GM12878 (cell line): Measurements from ENCODE around the gene APBB1IP. TPM values are rescaled to one million over a fixed set of nuclear protein-coding genes. Genes with fewer than 3 reads are reported as not detected.

Experiments used
- ATAC-seq: fragments of 200-7000 bp; cut with Tn5 transposase; 3 replicates; pipeline ENCODE4 v1.9.1; 2020; ENCODE audit warnings: mild to moderate bottlenecking, moderate library complexity
- BruUV-seq: library from RNA; stranded (reverse); fragments of 400-500 nt; replicated peaks from 2 replicates; lab custom pipeline; 2021; lab: Mats Ljungman, UMichigan
- CTCF ChIA-PET: fragments of 300-600 bp; sonication (Branson Sonifier 250); formaldehyde crosslinking; extraction: SDS; loops from one replicate; lab custom pipeline; 2021; ENCODE audit warnings: inconsistent platforms; lab: Yijun Ruan, JAX
- POLR2A ChIA-PET: fragments of 350-600 bp; formaldehyde crosslinking; extraction: SDS; loops from one replicate; lab custom pipeline; 2021; ENCODE audit warnings: inconsistent platforms; lab: Charles Lee
- RAD21 ChIA-PET: fragments of 300-600 bp; sonication (Branson Sonifier 250); formaldehyde crosslinking; loops from one replicate; lab custom pipeline; 2023; ENCODE audit warnings: antibody characterized with exemption; ENCODE audit not compliant: unreplicated experiment; lab: Charles Lee
- SMC1A ChIA-PET: fragments of 300-600 bp; sonication (Branson Sonifier 250); formaldehyde crosslinking; loops from one replicate; lab custom pipeline; 2023; ENCODE audit not compliant: unreplicated experiment, uncharacterized antibody; lab: Charles Lee
- DNase-seq: peaks from one replicate; pipeline ENCODE4 v3.0.0-alpha.2; 2011; ENCODE audit warnings: low read depth, low spot score
- FAIRE-seq: peaks from 3 replicates; lab custom pipeline; 2011; peaks lifted over from hg19 to GRCh38; lab: Jason Lieb, UNC
- H2AFZ ChIP-seq: 2 replicates; pipeline ENCODE4 v1.6.0; 2011; ENCODE audit warnings: low read depth, low read length, control low read depth; ENCODE audit not compliant: control insufficient read depth
- H3K27ac ChIP-seq: 2 replicates; pipeline ENCODE4 v1.5.1; 2011; ENCODE audit warnings: control low read depth; ENCODE audit not compliant: control insufficient read depth, insufficient read depth
- H3K27me3 ChIP-seq, 2 experiments: replicated peaks in 1 of 2; 2 replicates each; pipeline versions ENCODE4 v1.6.0 to v1.6.1; 2011; ENCODE audit warnings: low read length in 1 of 2; ENCODE audit not compliant: control insufficient read depth in 2 of 2, insufficient read depth in 2 of 2
- H3K36me3 ChIP-seq, 2 experiments: 2 replicates each; pipeline ENCODE4 v1.5.1; 2011; ENCODE audit warnings: low read length in 1 of 2; ENCODE audit not compliant: control insufficient read depth in 2 of 2, insufficient read depth in 2 of 2
- H3K4me1 ChIP-seq: 2 replicates; pipeline ENCODE4 v1.6.1; 2011; ENCODE audit warnings: mild to moderate bottlenecking, low read length, moderate library complexity, mixed read lengths; ENCODE audit not compliant: control insufficient read depth, insufficient read depth
- H3K4me2 ChIP-seq: 2 replicates; pipeline ENCODE4 v1.6.0; 2011; ENCODE audit warnings: control low read depth; ENCODE audit not compliant: control insufficient read depth, insufficient read depth
- H3K4me3 ChIP-seq: fragments of 200-600 bp; sonication (generic); 2 replicates; pipeline ENCODE4 v1.5.1; 2016
- H3K79me2 ChIP-seq: 2 replicates; pipeline ENCODE4 v1.6.0; 2011; ENCODE audit warnings: low read length; ENCODE audit not compliant: control insufficient read depth, insufficient read depth
- H3K9ac ChIP-seq: 2 replicates; pipeline ENCODE4 v1.8.0; 2011; ENCODE audit warnings: low read length, control low read depth, mixed read lengths; ENCODE audit not compliant: control insufficient read depth, insufficient read depth
- H3K9me3 ChIP-seq: replicated peaks from 3 replicates; pipeline ENCODE4 v1.5.1; 2011; ENCODE audit warnings: mild to moderate bottlenecking, low read length; ENCODE audit not compliant: control insufficient read depth, insufficient read depth
- H4K20me1 ChIP-seq: 2 replicates; pipeline ENCODE4 v1.6.0; 2011; ENCODE audit not compliant: control insufficient read depth, insufficient read depth
- CTCF ChIP-seq, 3 experiments: IDR thresholded peaks in 2 of 3; conservative IDR thresholded peaks in 1 of 3; 2 replicates each; pipeline ENCODE4 v1.5.1; 2011; ENCODE audit warnings: low read depth in 3 of 3, low read length in 3 of 3, mild to moderate bottlenecking in 3 of 3, control low read depth in 2 of 3, moderate library complexity in 2 of 3, inconsistent platforms in 1 of 3, mixed read lengths in 1 of 3; ENCODE audit not compliant: control insufficient read depth in 2 of 3, insufficient read depth in 1 of 3; ENCODE audit errors: extremely low read depth in 1 of 3
- FOXK2 ChIP-seq: fragments of 450-650 bp; IDR thresholded peaks from 2 replicates; pipeline ENCODE4 v1.6.1; 2017; ENCODE audit warnings: mild to moderate bottlenecking, moderate library complexity
- MXI1 ChIP-seq: fragments of 150-350 bp; IDR thresholded peaks from 2 replicates; pipeline ENCODE4 v1.6.1; 2011; ENCODE audit warnings: low read depth, mild to moderate bottlenecking, inconsistent platforms, low read length, improper control_type of control experiment
- NFYB ChIP-seq: IDR thresholded peaks from 2 replicates; pipeline ENCODE4 v1.6.1; 2011; ENCODE audit warnings: low read depth, mild to moderate bottlenecking, low read length, improper control_type of control experiment, moderate library complexity; ENCODE audit not compliant: insufficient read depth
- POU2F2 ChIP-seq: IDR thresholded peaks from 3 replicates; pipeline ENCODE4 v1.6.1; 2011; ENCODE audit warnings: low read depth, mild to moderate bottlenecking, low read length, borderline replicate concordance
- RAD21 ChIP-seq: IDR thresholded peaks from 2 replicates; pipeline ENCODE4 v1.6.1; 2011; ENCODE audit warnings: mild to moderate bottlenecking, low read depth, low read length, moderate library complexity; ENCODE audit not compliant: insufficient read depth
- SIN3A ChIP-seq: IDR thresholded peaks from 2 replicates; pipeline ENCODE4 v1.6.1; 2012; ENCODE audit warnings: low read depth, low read length, improper control_type of control experiment
- TCF12 ChIP-seq: IDR thresholded peaks from 2 replicates; pipeline ENCODE4 v1.6.1; 2011; ENCODE audit warnings: low read depth, mild to moderate bottlenecking, low read length
- ZNF622 ChIP-seq: fragments of 450-650 bp; IDR thresholded peaks from 2 replicates; pipeline ENCODE4 v1.6.1; 2017; ENCODE audit warnings: mild to moderate bottlenecking, inconsistent platforms
- in situ Hi-C: fragments of 300-500 bp; cut with MboI; formaldehyde crosslinking; loops from 9 replicates; pipeline ENCODE4 v1.14.3; 2018; ENCODE audit warnings: mixed read lengths
- intact Hi-C: fragments of 100-400 bp; cut with micrococcal nuclease; formaldehyde crosslinking; loops from one replicate; pipeline ENCODE4 v1.14.2; 2022; ENCODE audit not compliant: unreplicated experiment
- polyA plus RNA-seq, 11 experiments: library from polyadenylated mRNA; depleted of rRNA in 4 of 11; unstranded in 6 of 11; stranded (reverse) in 5 of 11; fragments of >200 nt; fragmentation: Nextera tagmentation in 4 of 11; fragmentation: Illumina TruSeq in 1 of 11; extraction: Ambion mirVana in 4 of 11; extraction: Trizol in 1 of 11; gene quantifications; 1 replicate in 1 of 11; 2 replicates in 10 of 11; pipeline versions ENCODE4 v1.2.1 to v1.2.3, GENCODE V29; 2011 to 2016; ENCODE audit warnings: inconsistent platforms in 2 of 11, missing spikeins in 2 of 11, low read depth in 1 of 11
- total RNA-seq, 4 experiments: library from RNA; depleted of rRNA in 3 of 4; stranded (reverse); fragments of >200 nt in 3 of 4; fragmentation: Illumina TruSeq in 1 of 4; extraction: Trizol in 1 of 4; gene quantifications; 2 replicates each; pipeline versions ENCODE4 v1.2.1 to v1.2.3, GENCODE V29; 2013 to 2021
- TF ChIP-seq, protein P1 (sequence below): fragments of 450-650 bp; formaldehyde crosslinking; IDR thresholded peaks from 2 replicates; pipeline ENCODE4 v1.5.0; 2022; ENCODE audit warnings: mild to moderate bottlenecking, missing genetic modification characterization

The APBB1IP gene
- total and polyA plus RNA-seq, 10 of the 15 experiments (the other 5 are each of a cell fraction or from before 2014, with no cell fraction given): 7.3 to 67.4 (median 19.9) TPM

- POLR2A ChIA-PET: no interaction called here
- no peak overlapping the region for H3K9ac ChIP-seq
- peaks cover 3% of the 10 kb centered on the region; the same call in 1 of the 3 replicates for H3K9me3 ChIP-seq
- SMC1A ChIA-PET: interaction anchor here (0.7 to 2.4 kb wide), 6 partner anchors 10 to 172 kb away, joined by 3 to 12 read pairs (median 4); no protein-coding TSS in a partner anchor
- ATAC-seq (no peak), DNase-seq (no peak), FAIRE-seq (no peak)
- intact Hi-C loops: no loop called here
- H3K27me3 ChIP-seq: no peaks in the 10 kb centered on the region
- no peak for TF ChIP-seq POU2F2
- TF ChIP-seq, protein P1, sequence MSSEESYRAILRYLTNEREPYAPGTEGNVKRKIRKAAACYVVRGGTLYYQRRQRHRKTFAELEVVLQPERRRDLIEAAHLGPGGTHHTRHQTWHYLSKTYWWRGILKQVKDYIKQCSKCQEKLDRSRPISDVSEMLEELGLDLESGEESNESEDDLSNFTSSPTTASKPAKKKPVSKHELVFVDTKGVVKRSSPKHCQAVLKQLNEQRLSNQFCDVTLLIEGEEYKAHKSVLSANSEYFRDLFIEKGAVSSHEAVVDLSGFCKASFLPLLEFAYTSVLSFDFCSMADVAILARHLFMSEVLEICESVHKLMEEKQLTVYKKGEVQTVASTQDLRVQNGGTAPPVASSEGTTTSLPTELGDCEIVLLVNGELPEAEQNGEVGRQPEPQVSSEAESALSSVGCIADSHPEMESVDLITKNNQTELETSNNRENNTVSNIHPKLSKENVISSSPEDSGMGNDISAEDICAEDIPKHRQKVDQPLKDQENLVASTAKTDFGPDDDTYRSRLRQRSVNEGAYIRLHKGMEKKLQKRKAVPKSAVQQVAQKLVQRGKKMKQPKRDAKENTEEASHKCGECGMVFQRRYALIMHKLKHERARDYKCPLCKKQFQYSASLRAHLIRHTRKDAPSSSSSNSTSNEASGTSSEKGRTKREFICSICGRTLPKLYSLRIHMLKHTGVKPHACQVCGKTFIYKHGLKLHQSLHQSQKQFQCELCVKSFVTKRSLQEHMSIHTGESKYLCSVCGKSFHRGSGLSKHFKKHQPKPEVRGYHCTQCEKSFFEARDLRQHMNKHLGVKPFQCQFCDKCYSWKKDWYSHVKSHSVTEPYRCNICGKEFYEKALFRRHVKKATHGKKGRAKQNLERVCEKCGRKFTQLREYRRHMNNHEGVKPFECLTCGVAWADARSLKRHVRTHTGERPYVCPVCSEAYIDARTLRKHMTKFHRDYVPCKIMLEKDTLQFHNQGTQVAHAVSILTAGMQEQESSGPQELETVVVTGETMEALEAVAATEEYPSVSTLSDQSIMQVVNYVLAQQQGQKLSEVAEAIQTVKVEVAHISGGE (CRISPR knock-in tag): no peak
- no peak for TF ChIP-seq RAD21
- TF ChIP-seq FOXK2: no peak
- TF ChIP-seq CTCF (IDR thresholded peaks at IDR 0.05 in 2 of 3, conservative IDR thresholded peaks at IDR 0.05 in 1 of 3; ENCODE audit: control insufficient read depth in 2 of 3, extremely low read depth in 1 of 3, insufficient read depth in 1 of 3, low read depth in 3 of 3, low read length in 3 of 3): no peak
- no peak for TF ChIP-seq TCF12
- no peak for TF ChIP-seq SIN3A
- no peak for TF ChIP-seq NFYB
- no peak for TF ChIP-seq ZNF622
- no peak for TF ChIP-seq MXI1
- H3K4me3 ChIP-seq: no peak overlapping the region
- no peaks in the 10 kb centered on the region for H4K20me1 ChIP-seq
- no peaks in the 10 kb centered on the region for H3K79me2 ChIP-seq
- RAD21 ChIA-PET: interaction anchor here (1.4 kb wide), 1 partner anchor 50 kb away, joined by 4 read pairs; no protein-coding TSS in a partner anchor
- in situ Hi-C loops: no loop called here
- no peak overlapping the region for H3K27ac ChIP-seq
- CTCF ChIA-PET: interaction anchor here (0.6 kb wide), 1 partner anchor 55 kb away, joined by 4 read pairs; no protein-coding TSS in a partner anchor
- H2AFZ ChIP-seq: no peak overlapping the region
- no TSS peak for BruUV-seq
- no peaks in the 10 kb centered on the region for H3K4me1 ChIP-seq
- no peak overlapping the region for H3K4me2 ChIP-seq
- peaks cover 8 to 35% of the 10 kb centered on the region in 2 experiments for H3K36me3 ChIP-seq
These were observed 69.3 kb downstream of the APBB1IP start for GRCh38 chr10:26507441-26507840.
